SIG-M5 treated with dmso at 0.1 percent for 504 hours (cell line): ENCODE measurements around the gene KIF24.
"Not testable (repeated sequence)": the region's sequence is repeated elsewhere in the genome, so short reads cannot be mapped to it uniquely, and the experiment has no call there.

ENCODE experiments used
- DNase-seq: peaks from one replicate; lab custom pipeline; 2025; ENCODE audit not compliant: unreplicated experiment; lab: John Stamatoyannopoulos, UW

KIF24 gene

DNA sequence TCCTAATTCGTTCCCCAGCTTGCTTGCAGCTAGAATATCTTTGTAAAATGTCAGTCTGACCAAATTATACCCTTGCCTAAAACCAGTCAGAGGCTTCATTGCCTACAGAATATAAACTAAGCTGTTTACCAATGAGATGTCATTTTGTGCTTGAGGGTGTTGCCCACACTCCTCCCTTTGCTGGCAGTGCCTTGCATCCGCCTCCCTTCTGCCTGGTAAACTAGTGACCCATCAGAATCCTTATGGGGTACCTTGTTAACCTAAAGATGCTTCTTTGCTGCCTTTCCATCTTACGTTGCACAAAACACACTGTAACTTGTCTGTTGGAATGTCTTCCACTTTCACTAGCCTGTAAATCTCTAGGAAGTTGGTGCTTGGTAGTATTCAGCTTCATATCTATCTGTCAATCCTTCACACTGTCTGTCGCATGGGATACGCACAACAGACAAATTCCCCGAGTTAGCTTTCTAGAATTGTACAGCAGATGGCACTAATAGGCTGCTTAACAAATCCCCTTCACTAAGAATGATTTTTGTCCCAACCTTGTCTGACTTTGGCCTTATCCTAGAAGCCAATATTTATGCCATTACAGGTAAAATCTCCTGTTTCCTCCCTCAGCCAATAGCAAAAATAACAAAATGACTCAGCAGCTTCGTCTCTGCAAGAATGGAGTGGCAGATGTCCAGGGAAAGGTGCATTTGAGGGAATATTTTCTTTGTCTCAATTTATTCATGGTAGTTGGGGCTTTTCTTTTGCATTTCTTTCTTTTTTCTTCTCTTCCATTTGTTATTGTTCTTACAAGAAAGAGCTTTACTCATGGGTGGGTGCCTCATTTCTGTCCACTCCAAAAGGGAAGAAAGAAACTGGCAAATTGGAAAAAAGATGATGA lies 3.3 kb upstream of the KIF24 start:
- DNase-seq, result peak; percentile 20

DNA sequence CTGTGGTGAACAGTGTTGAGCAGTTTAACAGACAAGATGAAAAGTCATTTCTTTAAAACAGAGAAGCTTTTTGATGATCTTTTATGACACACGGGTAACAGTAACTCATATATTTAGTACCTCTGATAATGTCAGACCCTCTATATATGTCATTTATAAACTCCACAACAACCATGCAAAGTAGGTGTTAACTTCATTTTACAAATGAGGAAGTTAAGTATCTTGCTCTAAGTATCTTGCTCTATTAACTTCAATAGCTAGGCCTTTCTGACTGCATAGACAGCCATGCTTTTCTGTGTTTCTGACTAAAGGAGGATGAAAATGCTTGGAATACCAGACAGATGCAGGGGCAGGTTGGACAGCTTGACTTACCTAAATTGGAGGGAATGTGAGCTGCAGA lies 2.1 kb upstream of the KIF24 start:
- DNase-seq, result peak; percentile 18

DNA sequence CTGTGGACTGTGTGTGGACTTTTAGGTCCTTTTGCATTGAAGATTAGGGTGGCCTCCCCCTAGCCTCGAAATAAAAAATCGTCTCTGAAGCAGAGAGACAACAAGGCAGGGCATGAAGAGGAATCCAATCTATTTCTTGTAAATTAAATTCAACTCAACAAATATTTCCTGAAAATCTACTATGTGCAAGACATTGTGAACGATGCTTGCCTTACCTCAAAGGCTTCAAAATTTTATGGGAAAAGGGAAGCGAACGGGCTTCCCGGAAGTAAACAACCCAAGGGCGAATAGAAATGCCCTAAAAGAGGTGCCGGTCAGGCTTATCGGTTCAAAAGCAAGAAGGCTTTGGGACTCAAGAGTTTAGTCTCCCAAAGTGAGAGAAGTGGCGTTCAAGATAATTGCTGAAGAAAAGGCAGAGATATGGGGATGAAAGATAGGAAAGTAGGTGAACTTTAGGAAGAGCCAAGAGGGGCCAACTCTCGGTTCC lies 525 bp downstream of the KIF24 start:
- DNase-seq, result peak; percentile 55

DNA sequence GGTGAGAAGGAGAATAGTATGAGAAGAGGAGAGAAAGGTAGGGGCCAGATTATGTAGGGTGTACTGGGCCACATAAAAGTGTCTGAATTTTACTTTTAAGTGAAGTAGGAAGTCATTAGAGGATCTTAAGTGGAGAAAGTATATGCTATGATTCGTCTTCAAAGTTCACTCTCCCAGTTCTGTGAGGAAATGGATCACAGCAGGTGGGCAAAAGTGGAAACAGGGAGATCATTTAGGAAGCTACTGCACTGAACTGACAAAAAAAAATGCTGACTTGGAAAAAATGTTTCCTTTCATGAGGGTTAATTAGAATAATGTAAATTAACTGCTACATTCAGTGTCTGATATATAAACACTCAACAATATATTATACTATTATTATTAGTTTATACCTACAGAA lies 2.4 kb downstream of the KIF24 start:
- no peak for DNase-seq

DNA sequence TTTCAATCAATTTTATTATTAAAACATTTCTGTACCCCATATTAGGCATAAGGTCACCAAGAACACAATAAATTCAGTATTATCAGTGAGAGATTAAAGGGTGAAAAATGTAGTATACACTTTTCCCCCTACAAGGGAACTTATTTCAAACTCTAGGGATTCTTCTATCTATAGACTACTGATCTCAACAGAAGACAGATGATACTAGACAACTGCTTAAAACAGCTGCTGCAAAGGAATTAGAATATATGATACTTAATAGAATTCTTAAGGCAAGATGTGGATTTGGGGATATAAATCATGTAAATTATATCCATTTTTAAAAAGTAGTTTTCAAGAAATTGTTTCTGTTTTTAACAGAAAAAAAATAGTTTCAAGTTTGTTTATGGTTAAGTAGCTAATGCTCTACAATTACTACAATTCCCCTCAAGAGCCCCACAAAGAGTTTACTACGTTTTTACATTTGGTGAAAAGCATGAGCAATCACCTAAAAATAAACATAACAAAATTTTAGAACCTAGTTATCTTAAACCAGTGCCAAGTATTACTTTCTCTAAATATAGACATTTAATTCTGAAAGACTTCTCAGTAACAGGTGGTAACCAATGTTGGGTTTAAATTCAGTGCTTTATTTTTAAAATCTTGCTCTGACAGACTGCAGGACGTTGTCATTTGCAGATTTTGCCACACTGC lies 6.0 kb downstream of the KIF24 start:
- DNase-seq, result no peak

DNA sequence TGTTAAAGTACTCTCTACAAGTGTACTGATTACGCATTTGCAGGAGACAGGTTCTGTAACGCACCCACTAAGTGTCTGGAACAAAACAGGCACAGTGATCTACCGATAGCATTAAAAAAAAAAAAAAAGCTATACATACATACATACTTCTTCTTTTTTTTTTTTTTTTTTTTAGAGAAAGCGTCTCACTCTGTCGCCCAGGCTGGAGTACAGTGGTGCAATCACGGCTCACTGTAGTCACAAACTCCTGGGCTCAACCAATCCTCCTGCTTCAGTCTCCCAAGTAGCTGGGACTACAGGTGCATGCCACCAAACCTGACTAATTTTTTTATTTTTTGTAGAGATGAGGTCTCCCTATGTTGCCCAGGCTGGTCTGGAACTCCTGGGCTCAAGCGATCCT lies 7.6 kb downstream of the KIF24 start:
- DNase-seq, result no peak

DNA sequence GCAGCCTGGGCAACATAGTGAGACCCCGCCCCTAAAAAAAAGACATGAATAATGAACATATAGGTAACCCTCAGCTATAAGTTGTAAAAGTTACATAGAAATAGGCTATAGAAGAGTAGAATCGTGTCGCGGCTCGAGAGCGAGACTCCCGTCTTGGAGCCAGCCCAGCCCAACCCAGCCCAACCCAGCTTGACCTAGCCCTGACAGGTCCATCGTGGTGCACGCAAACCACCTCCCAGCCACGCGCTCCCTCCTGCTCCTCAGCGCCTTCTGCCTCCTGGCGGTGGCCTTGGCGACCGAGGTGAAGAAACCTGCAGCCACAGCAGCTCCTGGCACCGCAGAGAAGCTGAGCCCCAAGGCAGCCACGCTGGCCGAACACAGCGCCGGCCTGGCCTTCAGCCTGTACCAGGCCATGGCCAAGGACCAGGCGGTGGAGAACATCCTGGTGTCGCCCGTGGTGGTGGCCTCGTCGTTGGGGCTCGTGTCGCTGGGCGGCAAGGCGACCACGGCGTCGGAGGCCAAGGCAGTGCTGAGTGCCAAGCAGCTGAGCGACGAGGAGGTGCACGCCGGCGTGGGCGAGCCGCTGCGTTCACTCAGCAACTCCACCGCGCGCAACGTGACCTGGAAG lies 10.8 kb downstream of the KIF24 start:
- DNase-seq, result no peak

DNA sequence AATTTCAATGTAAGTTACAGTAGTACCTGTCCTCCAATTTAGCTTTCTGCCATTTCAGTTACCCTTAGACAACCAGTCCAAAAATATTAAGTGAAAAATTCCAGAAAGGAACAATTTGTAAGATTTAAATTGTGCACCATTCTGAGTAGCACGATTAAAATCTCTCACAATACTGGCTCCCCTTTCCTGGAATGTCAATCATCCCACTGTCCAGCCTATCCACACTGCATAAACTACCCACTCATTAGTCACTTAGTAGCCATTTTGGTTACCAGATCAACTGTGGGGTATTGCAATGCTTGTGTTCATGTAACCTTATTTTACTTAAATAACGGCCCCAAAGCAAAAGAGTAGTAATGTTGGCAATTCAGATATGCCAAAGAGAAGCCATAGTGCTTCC lies 11.6 kb downstream of the KIF24 start:
- no peak for DNase-seq

DNA sequence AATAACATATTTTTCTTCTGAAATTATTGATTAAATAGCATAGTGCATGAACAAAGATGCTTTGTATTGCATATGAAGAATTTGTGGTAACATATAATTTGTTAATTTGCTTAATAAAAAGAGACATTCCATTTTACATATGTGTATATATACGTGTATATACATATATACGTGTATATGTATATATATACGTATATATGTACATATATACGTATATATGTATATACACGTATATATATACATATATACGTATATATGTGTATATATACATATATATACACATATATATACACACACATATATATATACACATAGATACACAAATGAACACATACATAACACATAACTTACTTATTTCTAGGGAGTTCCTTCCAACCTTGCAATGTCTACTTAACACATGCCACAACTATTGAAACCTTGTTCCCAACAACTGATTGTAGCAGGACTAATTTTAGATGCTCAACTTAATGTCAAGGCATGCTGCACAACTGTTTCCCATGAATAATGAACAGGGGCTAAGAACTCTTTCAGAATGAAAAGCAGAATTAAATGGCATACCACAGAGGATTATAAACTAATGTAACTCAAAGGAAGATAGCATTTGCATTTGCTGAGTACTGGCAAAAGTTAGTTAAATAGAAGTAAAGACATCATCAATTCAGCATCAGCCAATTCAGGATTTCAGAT lies 17.4 kb downstream of the KIF24 start:
- DNase-seq, result no peak

DNA sequence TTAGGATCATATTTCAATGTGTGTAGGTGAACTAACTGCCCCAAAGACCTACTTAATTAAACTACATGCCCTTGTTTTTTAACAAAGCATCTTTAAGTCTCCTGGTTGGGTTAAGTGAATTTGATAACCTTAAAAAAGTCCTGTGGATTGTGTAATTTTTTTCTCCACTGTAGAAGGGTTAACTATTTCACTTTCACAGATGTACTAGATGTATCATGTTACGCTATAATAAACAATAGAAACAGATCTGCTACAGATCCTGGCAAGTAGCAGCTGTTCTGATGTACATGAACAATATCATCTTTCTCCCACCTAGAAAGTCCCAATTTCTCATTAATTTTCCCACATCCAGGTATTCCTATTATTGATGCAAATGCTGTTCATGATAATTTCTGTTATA lies 18.9 kb downstream of the KIF24 start:
- no peak for DNase-seq

DNA sequence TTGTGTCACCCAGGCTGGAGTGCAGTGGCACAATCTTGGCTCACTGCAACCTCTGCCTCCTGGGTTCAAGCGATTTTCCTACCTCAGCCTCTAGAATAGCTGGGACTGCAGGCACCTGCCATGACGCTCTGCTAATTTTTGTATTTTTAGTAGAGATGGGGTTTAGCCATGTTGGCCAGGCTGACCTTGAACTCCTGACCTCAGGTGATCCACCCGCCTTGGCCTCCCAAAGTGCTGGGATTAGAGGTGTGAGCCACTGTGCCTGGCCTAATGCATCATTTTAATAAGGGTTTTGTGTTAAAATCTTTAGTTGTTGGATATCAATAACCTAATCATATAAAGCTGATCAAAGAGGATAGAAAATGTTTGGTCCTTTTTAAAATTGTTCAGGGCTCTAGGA lies 20.8 kb downstream of the KIF24 start:
- DNase-seq, result not testable (repeated sequence)

DNA sequence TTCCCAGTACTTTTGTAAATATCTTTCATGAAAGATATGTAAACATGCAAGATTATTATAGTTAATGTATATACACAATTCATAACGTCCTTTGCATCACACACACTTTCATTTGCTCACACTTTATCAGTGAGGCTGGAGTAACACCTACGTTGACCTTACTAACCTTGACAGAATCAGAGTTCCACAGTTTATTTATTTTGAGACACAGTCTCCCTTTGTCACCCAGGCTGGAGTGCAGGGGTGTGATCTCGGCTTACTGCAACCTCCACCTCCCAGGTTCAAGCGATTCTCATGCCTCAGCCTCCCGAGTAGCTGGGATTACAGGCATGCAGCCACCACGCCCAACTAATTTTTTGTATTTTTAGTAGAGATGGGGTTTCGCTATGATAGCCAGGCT lies 28.0 kb downstream of the KIF24 start:
- DNase-seq, result not testable (repeated sequence)

DNA sequence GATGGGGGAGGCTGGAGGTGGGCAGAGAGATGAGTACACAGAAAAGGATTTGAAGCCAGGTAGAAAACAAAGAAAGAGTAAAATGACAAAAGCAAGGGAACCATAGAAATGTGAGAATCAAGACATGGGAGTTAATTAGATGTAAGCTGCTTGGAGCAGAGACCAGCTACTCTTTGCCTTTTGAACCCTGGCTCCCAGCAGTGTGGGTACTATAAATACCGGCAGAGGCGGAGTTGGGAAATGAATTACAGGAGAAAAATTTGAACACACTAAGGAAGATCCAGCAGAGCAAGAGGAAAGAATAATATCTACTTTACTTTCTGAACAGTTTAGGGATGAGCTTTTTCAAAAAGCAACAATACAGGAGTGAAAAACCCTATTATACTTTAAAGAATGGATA lies 36.5 kb downstream of the KIF24 start:
- no peak for DNase-seq

DNA sequence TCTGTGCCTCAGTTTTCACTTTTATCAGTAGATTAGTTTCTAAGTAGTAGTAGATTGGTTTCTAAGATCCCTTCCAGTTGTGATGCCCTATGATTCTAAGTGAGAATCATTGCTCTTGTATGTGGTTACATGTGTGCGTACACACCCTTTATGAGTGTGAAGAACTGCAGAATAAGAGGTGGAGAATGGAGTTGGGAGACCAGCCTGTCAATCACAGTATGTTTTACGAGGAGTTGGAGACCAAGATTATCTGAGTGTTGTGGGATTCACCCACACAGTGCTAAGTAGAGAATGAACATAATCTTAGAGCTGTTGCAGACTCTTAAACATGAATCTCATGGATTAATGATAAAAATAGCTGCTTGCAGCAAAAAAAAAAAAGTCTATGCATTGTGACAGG lies 37.6 kb downstream of the KIF24 start:
- no peak for DNase-seq

DNA sequence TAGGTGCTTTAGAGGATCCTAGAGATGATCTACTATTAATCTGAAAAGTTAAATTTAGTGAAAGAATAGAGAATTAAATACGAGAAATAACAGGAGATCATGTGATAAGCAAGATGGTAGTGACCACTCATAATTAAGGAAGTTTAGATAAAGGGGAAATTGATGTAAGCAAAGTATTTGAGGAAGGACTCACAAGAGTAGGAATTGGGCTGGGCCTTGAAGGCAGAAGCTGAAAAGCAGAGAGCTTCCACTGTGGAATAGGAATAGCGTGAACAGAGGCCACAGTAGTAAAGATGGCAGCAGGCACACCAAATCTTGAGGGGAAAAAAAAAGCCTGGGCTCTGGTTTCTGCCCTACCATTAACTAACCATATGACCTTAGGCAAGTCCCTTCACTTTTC lies 38.0 kb downstream of the KIF24 start:
- DNase-seq, result no peak

DNA sequence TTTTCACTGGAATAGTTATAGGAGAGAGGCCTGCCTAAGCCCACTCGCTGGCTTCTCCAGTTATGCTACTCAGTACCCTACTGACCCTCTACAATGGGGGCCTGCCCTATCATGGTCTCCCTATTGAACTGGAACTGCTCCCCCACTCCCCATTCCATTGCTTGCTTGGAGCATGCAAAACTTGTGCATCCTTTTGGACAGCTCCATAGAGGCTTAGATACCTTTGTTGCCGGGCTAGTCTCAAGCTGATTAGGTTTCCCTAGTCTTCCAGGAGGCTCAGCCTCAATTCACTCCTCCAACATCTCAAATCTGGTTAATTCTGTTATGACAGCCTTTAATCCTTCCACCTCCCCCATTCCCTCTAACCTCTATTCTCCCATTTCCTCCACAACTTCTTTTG lies 39.9 kb downstream of the KIF24 start:
- no peak for DNase-seq

DNA sequence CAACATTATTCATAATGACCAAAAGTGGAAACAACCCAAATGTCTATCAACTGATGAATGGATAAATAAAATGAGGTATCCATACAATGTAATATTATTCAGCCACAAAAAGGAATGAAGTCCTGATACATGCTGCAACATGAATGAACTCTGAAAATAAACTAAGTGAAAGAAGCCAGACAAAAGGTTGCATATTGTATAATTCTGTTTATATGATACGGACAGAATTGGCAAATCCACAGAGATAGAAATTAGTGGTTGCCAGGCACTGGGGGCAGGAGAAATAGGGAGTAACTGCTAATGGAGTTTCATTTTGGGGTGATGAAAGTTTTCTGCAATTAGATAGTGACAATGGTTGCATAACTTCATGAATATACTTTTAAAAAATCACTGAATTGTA lies 47.0 kb downstream of the KIF24 start:
- no peak for DNase-seq

DNA sequence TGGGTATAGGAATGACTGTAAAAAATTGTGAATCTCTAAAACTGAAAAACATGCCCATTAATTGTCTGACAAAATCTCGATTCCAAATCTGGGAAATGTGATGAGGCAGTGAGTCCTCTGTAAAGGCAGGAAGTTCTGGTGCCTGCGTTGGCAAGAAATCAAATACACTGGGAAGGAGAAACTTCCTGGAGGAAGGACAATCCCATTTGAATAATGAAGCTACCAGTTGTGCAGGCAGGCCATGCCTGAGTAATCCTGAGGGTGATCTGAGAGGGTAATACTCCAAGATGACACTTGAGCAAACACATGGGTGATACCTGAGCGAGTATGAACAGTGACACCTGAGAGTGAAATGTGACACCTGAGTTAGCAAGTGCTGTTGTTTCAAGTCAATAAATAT lies 49.7 kb downstream of the KIF24 start:
- DNase-seq, result no peak
